ENCODE measurements around the gene MDH1. TPM values are rescaled to one million over a fixed set of nuclear protein-coding genes. Genes with fewer than 3 reads are reported as not detected.

MDH1 gene
- total and polyA plus RNA-seq, 2 experiments from 2014 or later = 158 to 278 TPM

DNA sequence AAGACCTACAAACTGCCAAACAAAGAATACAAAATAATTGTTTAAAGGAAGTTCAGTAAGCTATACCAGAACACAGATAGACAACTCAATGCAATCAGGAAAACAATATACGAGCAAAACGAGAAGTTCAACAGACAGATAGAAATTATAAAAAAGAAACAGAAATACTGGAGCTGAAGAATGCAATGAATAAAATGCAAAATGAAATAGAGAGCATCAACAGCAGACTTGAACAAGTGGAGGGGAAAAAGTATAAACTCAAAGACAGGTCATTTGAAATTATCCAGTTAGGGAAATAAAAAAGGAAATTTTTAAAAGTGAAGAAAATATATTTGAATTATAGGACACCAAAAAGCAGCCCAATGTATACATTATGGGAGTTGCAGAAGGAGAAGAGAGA, 43.6 kb downstream of the MDH1 start:
- Histone ChIP-seq H3K27ac (no peak overlapping the region), H3K9ac (no peak overlapping the region), H3F3A (ENCODE audit: insufficient read depth) (no peaks in the 10 kb centered on the region), H4K20me1 (ENCODE audit: insufficient read depth) (no peaks in the 10 kb centered on the region), H3K36me3 (ENCODE audit: low read depth) (no peaks in the 10 kb centered on the region), H3K27me3 (replicated peaks; ENCODE audit: insufficient read depth) (no peaks in the 10 kb centered on the region), H3K4me3 (no peak overlapping the region), H3K9me2 (ENCODE audit: insufficient read depth) (no peaks in the 10 kb centered on the region), H3K4me2 (ENCODE audit: unreplicated experiment) (no peak overlapping the region), H3K79me2 (ENCODE audit: insufficient read depth) (no peaks in the 10 kb centered on the region), H3K4me1 (ENCODE audit: insufficient read depth) (no peaks in the 10 kb centered on the region), H2AFZ (no peak overlapping the region), H3K9me3 (ENCODE audit: low read depth) (peaks cover 10% of the 10 kb centered on the region)
- 76 to 80% methylated on average over 2 of the region's 2 CpGs for WGBS, 2 experiments (ENCODE audit: low coverage in 1 of 2, low lambda C conversion rate in 2 of 2, missing lambda C conversion rate in 2 of 2)
- in situ Hi-C loops (cut with MboI) = no loop called here
- TF ChIP-seq EZH2 (IDR thresholded peaks at IDR 0.05; ENCODE audit: insufficient read depth, poor library complexity, severe bottlenecking) (no peak), EZH2phosphoT487 (IDR thresholded peaks at IDR 0.05; ENCODE audit: insufficient read depth, low read depth) (no peak)
- no peak for DNase-seq

DNA sequence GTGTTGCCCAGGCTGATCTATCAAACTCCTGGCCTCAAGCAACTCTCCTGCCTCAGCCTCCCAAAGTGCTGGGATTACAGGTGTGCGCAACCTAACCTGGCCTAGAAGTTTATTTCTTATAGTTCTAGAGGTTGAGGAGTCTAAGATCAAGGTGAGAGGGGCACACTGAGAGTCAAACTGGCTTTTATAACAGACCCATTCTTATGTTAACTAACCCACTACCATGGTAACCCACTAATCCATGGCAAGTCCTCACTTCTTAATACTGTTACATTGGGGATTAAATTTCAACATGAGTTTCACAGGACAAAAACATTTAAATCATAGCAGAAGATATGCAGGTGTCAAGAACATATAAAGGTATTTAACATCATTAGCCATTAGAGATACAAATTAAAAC, 50.6 kb downstream of the MDH1 start:
- Histone ChIP-seq H3F3A (ENCODE audit: insufficient read depth) (no peaks in the 10 kb centered on the region), H3K9ac (no peak overlapping the region), H3K4me2 (ENCODE audit: unreplicated experiment) (no peak overlapping the region), H3K27me3 (replicated peaks; ENCODE audit: insufficient read depth) (no peaks in the 10 kb centered on the region), H3K79me2 (ENCODE audit: insufficient read depth) (no peaks in the 10 kb centered on the region), H3K9me3 (ENCODE audit: low read depth) (peaks cover 10% of the 10 kb centered on the region), H3K4me1 (ENCODE audit: insufficient read depth) (no peaks in the 10 kb centered on the region), H2AFZ (no peak overlapping the region), H4K20me1 (ENCODE audit: insufficient read depth) (no peaks in the 10 kb centered on the region), H3K27ac (no peak overlapping the region), H3K9me2 (ENCODE audit: insufficient read depth) (no peaks in the 10 kb centered on the region), H3K4me3 (no peak overlapping the region), H3K36me3 (ENCODE audit: low read depth) (no peaks in the 10 kb centered on the region)
- in situ Hi-C loops (cut with MboI) = no loop called here
- no peak for DNase-seq
- TF ChIP-seq EZH2phosphoT487 (IDR thresholded peaks at IDR 0.05; ENCODE audit: insufficient read depth, low read depth) (no peak), EZH2 (IDR thresholded peaks at IDR 0.05; ENCODE audit: insufficient read depth, poor library complexity, severe bottlenecking) (no peak)
- 92 to 100% methylated on average over 1 of the region's 1 CpG for WGBS, 2 experiments (ENCODE audit: low coverage in 1 of 2, low lambda C conversion rate in 2 of 2, missing lambda C conversion rate in 2 of 2)

DNA sequence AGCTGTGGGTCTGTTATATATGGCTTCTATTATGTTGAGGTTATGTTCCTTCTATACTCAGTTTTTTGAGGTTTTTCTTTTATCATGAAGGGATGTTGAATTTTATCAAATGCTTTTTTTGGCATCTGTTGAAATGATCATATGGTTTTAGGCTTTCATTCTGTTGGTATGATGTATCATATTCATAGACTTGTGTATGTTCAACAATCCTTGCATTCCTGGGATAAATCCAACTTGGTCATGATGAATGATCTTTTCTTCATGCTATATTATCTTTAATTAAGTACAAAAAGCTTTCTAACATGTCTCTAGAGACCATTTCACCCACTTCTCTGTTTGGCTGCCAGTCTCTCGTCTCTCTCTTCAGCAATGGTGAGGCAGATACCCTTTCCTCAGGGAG, 54.2 kb downstream of the MDH1 start:
- WGBS, 2 experiments (ENCODE audit: low coverage in 1 of 2, low lambda C conversion rate in 2 of 2, missing lambda C conversion rate in 2 of 2) = 52 to 71% methylated on average over 1 of the region's 1 CpG
- Histone ChIP-seq H3K4me3 (no peak overlapping the region), H3K9me3 (ENCODE audit: low read depth) (no peaks in the 10 kb centered on the region), H3K4me1 (ENCODE audit: insufficient read depth) (no peaks in the 10 kb centered on the region), H3K9me2 (ENCODE audit: insufficient read depth) (no peaks in the 10 kb centered on the region), H3F3A (ENCODE audit: insufficient read depth) (no peaks in the 10 kb centered on the region), H3K4me2 (ENCODE audit: unreplicated experiment) (no peak overlapping the region), H3K36me3 (ENCODE audit: low read depth) (no peaks in the 10 kb centered on the region), H3K27ac (no peak overlapping the region), H3K27me3 (replicated peaks; ENCODE audit: insufficient read depth) (no peaks in the 10 kb centered on the region), H2AFZ (no peak overlapping the region), H3K9ac (no peak overlapping the region), H3K79me2 (ENCODE audit: insufficient read depth) (no peaks in the 10 kb centered on the region), H4K20me1 (ENCODE audit: insufficient read depth) (no peaks in the 10 kb centered on the region)
- in situ Hi-C loops (cut with MboI) = no loop called here
- no peak for TF ChIP-seq EZH2phosphoT487 (IDR thresholded peaks at IDR 0.05; ENCODE audit: insufficient read depth, low read depth)
- no peak for TF ChIP-seq EZH2 (IDR thresholded peaks at IDR 0.05; ENCODE audit: insufficient read depth, poor library complexity, severe bottlenecking)
- no peak for DNase-seq

DNA sequence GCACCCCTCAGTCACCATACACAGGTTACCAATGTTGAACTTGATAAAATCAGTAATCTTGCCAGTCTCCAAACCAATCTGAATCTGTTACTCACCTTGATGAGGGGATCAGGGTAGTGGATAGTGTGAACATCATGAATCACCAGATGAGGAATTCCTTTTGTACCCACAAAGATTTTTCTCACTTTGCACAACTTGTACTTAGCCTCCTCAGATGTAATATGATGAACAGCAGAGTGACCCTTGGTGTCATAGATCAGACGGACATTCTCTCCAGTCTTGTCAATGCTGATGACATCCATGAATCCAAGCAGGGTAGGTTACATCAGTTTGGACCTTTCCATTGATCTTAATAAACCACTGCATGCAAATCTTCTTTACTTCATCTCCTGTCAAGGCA, 54.7 kb downstream of the MDH1 start:
- in situ Hi-C loops (cut with MboI) = no loop called here
- TF ChIP-seq EZH2phosphoT487 (IDR thresholded peaks at IDR 0.05; ENCODE audit: insufficient read depth, low read depth) = no peak
- TF ChIP-seq EZH2 (IDR thresholded peaks at IDR 0.05; ENCODE audit: insufficient read depth, poor library complexity, severe bottlenecking) = no peak
- Histone ChIP-seq H3K27ac (no peak overlapping the region), H3K9me3 (ENCODE audit: low read depth) (no peaks in the 10 kb centered on the region), H3F3A (ENCODE audit: insufficient read depth) (no peaks in the 10 kb centered on the region), H3K4me3 (no peak overlapping the region), H4K20me1 (ENCODE audit: insufficient read depth) (no peaks in the 10 kb centered on the region), H3K36me3 (ENCODE audit: low read depth) (no peaks in the 10 kb centered on the region), H3K9me2 (ENCODE audit: insufficient read depth) (no peaks in the 10 kb centered on the region), H2AFZ (no peak overlapping the region), H3K4me1 (ENCODE audit: insufficient read depth) (no peaks in the 10 kb centered on the region), H3K4me2 (ENCODE audit: unreplicated experiment) (no peak overlapping the region), H3K27me3 (replicated peaks; ENCODE audit: insufficient read depth) (no peaks in the 10 kb centered on the region), H3K9ac (no peak overlapping the region), H3K79me2 (ENCODE audit: insufficient read depth) (no peaks in the 10 kb centered on the region)
- 75 to 91% methylated on average over 1 of the region's 1 CpG for WGBS, 2 experiments (ENCODE audit: low coverage in 1 of 2, low lambda C conversion rate in 2 of 2, missing lambda C conversion rate in 2 of 2)
- DNase-seq = no peak

DNA sequence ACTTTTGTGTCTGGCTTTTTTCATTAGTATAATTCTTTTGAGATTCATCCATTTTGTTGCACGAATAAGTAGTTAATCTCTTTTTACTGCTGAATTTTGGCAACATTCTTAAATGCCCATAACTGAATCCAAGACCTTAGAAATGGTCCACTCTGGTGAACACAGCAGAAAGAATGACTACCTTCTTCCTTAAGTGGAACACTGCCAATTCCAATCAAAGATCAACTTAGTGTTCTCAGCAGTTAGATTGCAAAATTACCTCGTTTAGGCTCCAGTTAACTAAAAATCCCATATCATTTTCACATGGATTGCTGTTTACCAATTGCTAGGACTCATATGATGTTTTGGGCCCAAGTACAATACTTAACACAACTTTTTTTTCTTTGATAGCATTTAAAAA, 59.9 kb downstream of the MDH1 start:
- Histone ChIP-seq H4K20me1 (ENCODE audit: insufficient read depth) (no peaks in the 10 kb centered on the region), H2AFZ (no peak overlapping the region), H3K27me3 (replicated peaks; ENCODE audit: insufficient read depth) (no peaks in the 10 kb centered on the region), H3K36me3 (ENCODE audit: low read depth) (no peaks in the 10 kb centered on the region), H3F3A (ENCODE audit: insufficient read depth) (no peaks in the 10 kb centered on the region), H3K9me2 (ENCODE audit: insufficient read depth) (no peaks in the 10 kb centered on the region), H3K4me1 (ENCODE audit: insufficient read depth) (no peaks in the 10 kb centered on the region), H3K9ac (no peak overlapping the region), H3K4me2 (ENCODE audit: unreplicated experiment) (no peak overlapping the region), H3K4me3 (no peak overlapping the region), H3K27ac (no peak overlapping the region), H3K9me3 (ENCODE audit: low read depth) (no peaks in the 10 kb centered on the region), H3K79me2 (ENCODE audit: insufficient read depth) (no peaks in the 10 kb centered on the region)
- WGBS, 2 experiments (ENCODE audit: low coverage in 1 of 2, low lambda C conversion rate in 2 of 2, missing lambda C conversion rate in 2 of 2) = 62 to 80% methylated on average over 2 of the region's 2 CpGs
- in situ Hi-C loops (cut with MboI) = no loop called here
- DNase-seq = no peak
- no peak for TF ChIP-seq EZH2 (IDR thresholded peaks at IDR 0.05; ENCODE audit: insufficient read depth, poor library complexity, severe bottlenecking)
- TF ChIP-seq EZH2phosphoT487 (IDR thresholded peaks at IDR 0.05; ENCODE audit: insufficient read depth, low read depth) = no peak
